Umbilical cord (tissue), 2 donors: ENCODE data around the gene GRIFIN. TPM values are rescaled to one million over a fixed set of nuclear protein-coding genes. Genes with fewer than 3 reads are reported as not detected.
"Not testable (repeated sequence)": the region's sequence is repeated elsewhere in the genome, so short reads cannot be mapped to it uniquely, and the experiment has no call there.

Source experiments
- DNase-seq: peaks from one replicate; pipeline ENCODE4 v3.0.0-alpha.2; 2015; ENCODE audit warnings: low spot score
- total RNA-seq: library from RNA; depleted of rRNA; stranded (reverse); fragments of >200 nt; gene quantifications from one replicate; pipeline ENCODE4 v1.2.3, GENCODE V29; 2014; ENCODE audit warnings: low replicate concordance; ENCODE audit not compliant: insufficient read depth

The GRIFIN gene
- total RNA-seq, 1 donor from 2014 or later, result not detected

DNA sequence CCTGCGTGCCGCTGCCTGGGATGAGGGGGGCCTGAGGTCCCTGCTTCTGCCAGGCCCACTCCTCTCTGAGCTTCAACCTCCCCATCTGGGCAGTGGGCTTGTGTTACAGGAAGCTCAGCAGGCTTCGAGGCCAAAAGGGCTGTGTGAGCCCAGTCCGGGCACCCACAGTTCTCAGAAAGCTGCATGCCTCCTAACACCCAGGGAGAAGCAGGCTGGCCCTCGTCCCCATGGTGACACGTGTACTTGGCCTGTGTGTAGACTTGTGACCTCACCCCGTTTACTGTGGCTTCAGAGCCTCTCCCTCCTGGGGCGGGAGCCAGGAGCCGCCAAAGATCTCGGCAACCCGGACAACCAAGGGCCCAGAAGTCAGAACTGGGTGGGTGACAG, 2.2 kb upstream of the GRIFIN start:
- no peak for DNase-seq

DNA sequence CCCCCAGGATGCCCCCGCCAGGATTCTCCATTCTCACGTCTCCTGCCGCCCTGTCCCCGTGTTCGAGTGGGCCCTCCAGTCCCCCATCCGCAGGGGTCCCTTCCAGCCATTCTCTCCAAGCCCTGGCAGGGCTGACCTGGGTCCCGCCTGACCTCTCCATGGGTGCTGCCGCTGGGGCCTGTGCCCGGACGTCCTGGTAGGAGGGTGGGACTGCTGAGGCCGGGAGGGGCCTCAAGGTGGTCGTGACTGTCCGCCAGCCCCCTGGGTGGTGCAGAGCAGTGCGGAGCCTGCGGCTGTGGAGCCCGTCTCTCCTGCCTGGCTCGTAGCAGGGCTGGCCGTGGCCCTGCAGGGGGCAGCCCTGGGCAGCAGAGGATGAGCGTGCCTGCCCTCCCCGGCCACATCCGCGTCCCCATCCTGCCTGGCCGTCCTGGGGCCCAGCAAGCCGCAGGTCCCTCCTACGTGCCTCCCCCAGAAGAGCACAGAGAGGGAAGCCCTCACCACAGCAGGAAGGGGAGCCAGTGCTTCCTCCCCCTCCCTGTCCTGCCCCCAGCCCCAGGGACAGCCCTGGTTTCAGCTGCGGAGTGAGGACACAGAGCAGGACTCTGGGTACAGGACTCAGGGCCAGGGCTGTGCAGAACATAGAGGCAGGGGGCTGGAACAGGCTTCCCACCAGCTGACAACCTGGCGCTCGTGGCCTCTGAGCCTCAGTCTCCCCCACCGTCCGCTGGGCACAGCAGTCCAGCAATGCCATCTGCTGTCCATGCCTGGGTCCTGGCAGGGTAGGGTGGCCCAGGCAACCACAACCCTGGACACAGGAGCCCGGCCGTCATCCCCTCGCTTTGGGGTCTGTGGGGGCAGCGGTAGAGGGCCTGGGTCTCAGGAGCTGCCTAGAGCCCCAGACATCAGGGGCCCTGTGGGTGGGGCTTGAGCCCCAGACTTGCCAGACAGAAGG, 1.5 kb upstream of the GRIFIN start:
- peak; percentile 44 for DNase-seq

DNA sequence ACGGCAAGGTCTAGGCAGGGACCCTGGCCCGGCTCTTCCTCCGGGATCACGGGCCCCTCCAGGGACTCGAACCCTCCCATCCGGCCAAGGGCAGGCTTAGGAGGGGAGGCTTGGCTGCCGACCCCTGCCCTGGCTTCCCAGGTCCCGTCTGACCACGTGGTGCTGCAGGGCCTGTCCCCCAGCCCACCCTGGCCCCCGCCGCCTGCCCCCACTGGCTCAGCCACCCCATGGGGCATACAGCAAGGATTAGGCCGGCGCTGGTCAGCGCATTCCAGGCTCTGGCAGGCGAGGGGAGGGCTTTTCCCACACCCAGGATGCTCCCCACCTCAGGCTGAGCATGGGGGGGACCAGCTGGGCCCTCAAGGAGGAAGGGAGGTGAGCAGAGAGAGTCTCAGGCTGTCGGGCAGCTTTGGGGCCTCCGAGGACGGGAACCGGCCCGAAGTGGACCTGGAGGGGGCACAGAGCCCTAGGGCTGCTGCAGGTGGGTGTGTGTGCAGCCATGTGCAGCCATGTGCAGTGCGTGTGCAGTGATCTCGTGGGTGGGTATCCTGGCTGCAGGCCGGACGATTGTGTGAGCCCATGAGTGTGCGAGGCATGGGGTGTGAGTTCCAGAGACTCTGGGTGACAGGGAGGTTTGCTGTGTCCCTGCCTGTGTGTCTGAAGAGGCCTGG, 713 bp upstream of the GRIFIN start:
- no peak for DNase-seq

DNA sequence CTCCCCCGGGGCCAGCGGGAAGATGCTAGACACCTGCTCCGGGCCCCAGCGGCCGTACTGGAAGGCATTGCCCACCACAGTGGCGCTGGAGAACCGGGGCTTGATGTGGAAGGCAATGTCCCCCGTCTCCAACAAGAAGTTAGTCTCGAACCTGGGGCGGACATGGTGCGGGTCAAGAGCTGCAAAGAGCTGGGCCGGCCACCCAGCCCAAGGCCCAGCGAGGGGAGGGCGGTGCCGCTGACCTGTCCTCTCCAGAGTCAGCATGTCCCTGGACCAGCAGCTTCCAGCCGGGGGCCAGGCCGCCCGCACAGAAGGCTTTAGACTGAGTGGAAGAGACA, 551 bp downstream of the GRIFIN start:
- no peak for DNase-seq

DNA sequence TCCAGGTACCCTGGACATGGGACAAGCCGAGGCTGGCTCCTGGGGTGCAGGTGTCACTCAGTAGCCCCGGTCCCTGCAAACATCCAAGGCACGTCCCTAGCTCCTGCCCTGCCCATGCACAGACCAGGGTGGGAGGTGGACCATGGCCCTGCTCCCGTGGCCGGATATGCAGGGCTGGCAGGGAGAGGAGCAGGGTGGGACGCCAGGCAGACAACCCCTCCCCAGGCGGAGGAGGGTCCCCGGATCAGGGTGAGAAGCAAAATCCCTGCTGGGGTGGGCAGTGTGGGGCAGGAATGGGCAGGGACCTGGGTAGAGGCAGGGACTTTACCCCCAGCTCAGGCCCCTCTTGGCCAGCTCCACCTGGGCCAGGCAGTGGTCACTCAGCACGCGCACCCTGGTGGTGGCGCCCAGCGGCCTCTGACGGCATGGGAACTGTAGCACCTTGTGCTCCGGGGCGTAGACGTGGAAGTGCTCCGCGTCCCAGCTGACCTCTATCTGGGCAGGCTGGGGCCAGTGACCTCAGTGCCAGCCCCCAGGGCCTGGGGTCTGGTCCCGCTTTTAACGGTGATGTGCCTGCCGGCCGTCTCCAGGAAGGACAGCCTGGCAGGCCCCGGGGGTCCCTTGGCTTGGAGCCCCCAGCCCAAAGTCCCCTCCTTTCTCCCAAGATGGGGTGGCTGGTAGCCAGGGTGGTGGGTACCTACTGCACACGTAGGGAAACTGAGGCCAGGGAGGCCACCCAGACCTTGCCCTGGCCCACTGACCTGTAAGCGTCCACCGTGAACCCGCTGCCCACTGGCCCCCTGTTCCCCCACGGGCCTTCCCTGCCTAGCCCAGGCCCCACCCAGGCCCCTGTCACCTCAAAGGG, 1.2 kb downstream of the GRIFIN start:
- DNase-seq, result no peak

DNA sequence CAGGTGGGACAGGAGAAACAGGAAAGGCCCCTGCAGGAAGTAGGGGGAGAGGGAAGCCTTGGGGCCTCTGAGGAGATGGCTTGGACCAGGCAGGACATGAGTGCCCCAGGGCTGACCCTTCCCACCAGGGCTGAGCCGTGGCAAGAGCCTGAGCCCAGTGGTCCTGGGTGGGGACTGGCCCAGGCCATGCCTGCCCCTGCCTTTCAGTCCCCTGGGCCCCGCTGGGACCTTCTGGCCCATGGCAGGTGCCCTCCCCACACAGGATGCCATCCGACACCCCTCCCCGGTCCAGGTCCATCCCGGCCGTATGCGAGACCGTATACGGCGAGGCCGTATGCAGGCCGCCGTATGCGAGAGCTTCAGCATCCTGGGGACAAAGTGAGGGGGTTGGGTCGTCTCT, 2.0 kb downstream of the GRIFIN start:
- no peak for DNase-seq

DNA sequence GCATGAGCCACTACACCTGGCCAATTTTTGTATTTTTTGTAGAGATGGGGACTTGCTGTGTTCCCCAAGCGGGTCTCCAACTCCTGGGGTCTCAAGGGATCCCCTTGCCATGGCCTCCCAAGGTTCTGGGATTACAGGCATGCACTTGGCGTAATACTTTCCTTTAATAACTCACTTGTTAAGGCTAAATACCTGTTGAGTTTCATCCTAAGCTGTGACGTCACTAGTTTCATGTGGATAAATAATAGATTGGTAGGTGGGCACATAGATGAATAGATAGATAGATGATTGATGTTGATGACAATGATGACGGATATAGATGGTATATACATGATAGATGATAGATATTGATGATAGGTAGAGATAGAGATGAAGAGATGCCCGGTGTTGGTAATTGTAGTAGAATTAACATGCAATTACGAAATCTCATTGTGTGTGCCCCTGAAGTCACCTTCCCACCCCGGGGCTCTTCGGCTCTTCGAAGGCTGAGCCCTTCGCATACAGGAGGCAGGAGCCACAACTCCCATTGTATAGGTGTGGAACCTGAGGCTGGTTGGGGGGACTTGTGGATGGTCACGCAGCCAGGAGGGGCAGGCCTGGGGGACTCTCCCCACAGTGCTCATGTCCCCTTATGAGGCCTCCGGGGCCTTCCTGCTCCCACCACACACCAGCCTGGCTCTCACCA, 2.6 kb downstream of the GRIFIN start:
- no peak for DNase-seq

DNA sequence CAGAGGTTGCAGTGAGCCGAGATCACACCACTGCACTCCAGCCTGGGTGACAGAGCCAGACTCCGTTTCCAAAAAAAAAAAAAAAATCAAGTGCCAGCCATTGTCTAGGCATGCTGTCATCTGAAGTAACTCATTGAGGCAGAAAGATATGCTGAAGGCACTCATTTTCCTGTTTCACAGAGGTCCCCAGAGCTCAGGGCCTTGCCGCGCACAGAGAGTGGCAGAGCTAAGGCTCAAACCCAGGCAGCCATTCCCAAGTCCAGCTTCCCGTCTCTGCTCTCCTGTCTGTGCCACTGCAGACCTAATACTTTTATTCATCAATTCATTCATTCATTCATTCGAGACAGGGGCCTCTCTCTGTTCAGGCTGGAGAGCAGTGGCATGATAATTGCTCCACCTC, 3.5 kb downstream of the GRIFIN start:
- DNase-seq, result no peak

DNA sequence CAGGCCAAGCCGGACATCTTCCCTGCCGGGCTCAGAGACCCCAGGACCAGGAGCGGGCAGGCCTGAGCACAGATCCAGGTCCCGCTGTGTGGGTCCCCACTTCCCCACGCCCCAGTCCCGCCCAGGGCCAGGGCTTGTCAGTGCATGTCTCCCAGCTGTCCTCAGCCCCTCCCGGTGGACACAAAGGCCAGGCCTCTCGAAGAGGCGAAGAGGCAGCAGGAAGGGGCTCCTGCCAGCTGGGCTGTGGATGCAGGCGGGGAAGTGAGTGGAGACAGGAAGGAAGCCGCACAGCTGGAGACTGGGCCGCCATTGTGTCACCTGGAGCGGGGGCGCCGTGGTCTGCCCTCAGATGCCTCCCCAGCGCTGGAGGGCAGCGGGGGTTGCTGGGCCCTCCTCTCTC, 4.8 kb downstream of the GRIFIN start:
- peak; percentile 40 for DNase-seq

DNA sequence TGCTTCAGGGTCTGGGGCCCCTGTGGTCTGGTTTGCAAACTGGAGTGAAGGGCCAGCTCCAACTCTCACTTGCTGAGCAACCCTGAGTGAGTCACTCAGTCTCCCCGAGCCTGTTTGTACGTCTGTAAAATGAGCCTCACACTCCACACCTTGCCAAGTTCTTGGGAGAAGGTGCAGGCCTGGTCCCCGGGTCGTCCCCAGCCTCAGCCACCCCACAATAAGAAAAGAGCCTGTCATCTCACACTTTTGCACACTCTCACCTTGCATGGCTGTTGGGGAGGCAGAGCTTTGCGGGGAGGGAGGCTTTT, 5.2 kb downstream of the GRIFIN start:
- DNase-seq, result no peak

DNA sequence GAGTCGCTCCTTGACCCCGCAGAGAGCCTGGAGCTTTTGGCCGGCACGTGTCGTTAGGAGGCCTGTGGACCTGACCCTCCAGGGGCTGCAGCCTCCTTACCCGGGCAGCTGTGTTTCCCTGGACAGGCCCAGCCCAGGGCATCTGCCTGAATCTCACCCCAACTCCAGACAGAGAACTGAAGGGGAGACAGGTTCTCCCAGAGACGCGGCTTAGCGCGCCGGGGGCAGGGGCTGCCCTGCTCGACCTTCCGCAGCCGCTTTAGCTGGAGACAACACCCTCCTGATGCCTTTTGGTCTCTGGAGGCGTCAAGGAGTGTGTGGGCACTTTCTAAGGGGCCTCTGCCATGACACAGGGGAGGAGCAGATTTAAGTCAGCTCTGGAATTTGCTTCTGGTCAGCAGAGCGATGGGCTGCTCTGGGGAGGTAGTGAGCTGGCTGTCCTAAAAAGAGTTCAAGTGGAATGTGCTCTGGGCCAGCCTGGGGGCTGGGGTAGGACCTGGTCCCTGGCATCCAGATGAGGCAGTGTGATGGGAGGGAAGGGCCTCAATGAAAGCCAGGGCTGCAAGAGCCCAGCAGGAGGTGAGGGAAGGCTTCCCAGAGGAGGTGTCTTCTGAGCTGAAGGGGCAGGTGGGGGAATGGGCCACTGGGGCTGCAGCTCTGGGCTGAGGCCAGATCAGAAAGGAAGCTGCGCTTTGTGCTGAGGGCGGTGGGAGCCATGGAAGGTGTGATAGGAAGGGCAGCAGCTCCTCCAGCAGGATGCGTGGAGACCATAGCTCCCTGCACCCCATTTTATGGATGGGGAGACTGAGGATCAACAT, 5.8 kb downstream of the GRIFIN start:
- DNase-seq, result no peak

DNA sequence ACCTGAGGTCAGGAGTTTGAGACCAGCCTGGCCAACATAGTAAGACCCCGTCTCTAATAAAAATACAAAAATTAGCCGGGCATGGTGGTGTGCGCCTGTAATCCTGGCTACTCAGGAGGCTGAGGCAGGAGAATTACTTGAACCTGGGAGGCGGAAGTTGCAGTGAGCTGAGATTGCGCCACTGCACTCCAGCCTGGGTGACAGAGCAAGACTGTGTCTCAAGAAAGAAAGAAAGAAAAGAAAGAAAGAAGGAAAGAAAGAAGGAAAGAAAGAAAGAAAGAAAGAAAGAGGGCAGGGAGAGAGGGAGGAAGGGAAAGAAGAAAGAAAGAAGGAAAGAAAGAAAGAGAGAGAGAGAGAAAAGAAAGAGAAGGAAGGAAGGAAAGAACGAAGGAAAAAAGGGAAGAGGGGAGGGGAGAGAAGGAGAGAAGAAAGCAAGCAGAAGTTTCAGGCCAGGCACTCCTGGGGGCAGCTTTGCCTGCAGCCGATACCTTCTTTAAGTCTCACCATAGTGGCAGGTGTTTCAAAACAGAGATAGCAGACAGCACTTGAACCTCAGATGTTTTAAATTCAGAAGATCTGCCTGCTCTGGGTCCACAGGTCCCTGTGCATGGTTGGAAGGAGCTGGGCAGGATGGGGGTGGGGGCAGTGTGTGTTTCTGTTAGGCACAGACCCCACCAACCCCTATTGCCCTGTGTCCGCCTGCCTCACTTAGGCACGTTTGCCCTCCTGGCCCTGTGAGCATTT, 6.6 kb downstream of the GRIFIN start:
- DNase-seq, result not testable (repeated sequence)

DNA sequence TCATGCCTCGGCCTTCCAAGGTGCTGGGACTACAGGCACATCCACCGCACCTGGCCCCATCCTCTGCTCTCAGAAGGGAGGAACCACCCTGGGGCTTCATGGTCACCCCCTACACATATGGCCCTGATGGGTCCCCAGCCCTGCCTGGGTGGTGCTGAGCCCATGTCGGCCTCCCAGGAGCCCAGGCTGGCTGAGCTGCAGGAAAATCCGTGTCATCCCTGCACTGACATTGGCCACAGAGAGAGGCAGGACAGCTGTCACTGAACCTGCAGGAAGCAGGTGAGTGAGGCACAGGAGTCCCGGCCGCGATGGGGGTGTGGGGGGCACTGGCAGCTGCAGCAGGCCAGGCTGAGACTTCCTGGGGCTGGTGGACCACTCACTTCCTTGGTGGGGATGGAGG, 8.0 kb downstream of the GRIFIN start:
- no peak for DNase-seq

DNA sequence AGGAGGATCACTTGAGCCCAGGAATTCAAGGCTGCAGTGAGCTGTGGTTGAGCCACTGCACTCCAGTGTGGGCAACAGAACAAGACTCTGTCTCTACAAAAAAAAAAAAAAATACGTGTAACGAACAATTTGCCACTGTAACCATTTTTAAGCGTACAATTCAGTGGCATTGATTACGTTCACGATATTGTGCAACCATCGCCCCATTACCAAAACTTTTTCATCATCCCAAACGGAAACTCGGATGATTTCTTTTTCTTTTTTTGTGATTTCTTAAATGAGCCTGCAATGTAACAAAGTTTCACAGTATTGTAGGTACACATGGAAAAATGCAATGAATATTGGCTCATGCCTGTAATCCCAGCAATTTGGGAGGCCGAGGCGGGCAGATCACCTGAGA, 9.5 kb downstream of the GRIFIN start:
- DNase-seq, result no peak

DNA sequence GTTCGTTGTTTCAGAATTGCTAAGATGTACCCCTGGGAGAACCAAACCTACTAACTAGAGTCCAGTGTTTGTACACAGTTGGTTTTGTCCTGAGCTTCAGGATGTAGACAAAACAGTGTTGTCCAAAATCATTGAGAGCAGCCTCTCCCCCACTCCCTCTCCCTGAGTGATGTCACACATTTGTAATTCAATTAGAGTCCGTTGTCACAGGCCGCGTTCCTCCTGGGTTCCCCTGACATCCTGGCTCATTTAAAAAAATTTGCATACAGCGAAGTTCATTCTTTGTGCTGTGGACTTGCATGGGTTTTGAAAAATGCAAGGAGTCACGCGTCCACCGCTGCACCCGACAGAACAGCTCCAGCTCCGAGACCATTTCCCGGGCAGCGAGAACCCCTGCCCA, 10.3 kb downstream of the GRIFIN start:
- DNase-seq, result no peak

DNA sequence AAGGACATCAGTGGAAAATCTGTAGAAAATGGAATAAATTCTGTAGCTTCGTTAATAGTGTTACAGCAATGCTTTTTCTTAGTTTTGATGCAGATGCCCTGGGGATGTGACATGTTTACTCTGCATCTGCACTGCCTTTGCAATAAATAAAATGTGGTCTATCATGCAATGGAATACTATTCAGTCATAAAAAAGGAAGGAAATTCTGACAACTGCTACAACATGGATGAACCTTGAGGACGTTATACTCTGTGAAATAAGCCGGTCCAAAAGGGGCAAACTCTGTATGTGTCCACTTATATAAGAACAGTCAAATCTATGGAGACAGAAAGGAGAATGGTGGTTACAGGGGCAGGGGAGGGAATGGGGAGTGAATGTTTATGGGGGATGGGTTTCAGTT, 13.5 kb downstream of the GRIFIN start:
- DNase-seq, result no peak

DNA sequence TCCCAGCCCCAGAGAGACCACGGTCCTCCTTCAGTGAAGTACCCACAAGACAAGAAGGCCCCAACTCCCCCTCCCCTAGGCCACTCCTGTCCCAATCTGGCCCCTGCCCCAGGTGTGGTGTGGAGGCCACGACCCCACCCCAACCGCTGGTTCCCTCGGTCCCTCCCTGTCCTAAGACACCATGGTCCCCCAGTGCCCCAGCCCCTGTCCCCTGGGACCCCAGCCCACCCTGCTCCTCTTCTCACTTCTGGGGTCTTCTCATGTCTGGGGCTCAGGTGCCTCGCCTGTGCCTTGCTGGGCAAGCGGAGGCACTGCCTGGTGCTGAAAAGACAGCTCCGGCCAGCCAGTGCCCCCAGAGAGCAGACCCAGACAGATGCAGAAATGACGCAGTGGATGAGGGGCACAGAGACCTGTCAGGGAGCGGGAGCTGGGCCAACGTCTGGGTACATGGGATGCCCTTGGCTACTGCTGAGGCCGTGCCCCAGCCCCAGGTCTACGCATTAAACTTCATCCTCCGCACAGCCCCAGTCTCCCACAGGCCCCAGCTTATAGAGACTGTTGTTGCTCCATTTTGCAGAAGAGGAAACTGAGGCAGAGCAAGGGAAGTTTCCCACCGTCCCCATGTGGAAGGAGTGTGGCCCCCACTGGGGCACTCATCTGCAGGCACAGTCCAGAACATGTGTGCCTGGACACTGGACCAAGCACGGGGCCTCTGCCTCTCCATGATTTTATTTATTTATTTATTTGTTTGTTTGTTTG, 14.8 kb downstream of the GRIFIN start:
- no peak for DNase-seq

DNA sequence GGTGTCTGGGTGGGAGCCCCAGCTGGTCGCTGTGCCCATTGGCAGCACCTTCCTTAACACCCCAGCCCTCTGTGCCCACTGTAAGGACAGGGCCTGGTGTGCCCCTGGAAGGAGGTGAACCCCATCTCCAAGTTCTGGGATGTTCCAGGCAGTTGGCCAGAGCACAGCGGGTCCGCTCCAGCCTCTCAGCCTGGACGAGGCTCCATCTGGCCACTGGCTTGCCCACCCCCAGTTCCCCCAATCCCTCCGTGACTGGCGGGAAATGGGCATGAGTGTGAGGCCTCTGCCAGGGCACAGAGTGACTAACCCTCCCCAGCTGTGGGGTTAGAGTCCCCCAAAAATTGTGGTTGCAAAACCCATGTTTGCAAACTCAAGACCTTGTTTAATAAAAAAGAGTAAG, 15.6 kb downstream of the GRIFIN start:
- no peak for DNase-seq

DNA sequence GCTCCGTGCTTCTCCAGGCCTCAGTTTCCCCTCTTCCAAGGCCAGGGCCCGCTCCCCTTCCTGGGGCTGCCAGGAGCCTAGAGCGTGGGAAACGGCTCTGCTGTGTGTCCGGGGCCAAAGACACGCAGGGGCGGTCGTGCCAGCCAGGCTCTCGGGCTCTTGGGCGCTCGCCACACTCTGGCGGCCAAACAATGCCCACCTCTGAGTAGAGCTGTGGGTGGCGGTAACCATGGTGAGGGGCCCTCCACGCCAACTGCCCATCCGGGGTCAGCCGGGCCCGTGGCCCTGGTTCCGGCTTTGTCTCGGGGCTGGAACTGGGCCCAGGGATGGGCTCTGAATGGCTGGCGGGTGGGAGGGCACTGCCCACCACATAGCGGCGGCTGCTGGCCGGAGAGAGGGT, 16.0 kb downstream of the GRIFIN start:
- DNase-seq, result no peak

DNA sequence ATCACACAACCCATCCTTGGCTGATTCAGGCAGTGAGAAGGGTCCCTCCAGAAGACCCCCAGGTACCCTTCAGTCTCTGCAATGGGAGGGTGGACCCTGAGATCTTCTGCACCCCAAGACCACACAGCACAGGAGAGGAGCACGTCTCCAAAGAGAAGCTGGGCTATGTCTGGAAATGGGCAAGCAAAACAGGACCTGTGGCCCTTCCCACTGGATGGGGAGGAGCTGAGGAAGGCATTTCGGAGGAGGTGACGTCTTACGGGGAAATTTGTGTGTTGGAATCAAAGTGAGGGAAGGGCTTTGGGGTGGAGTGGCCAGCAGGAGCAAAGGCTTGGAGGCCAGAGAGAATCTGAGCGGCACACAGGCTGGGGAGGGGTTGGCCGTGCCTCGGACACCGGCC, 16.5 kb downstream of the GRIFIN start:
- DNase-seq, result no peak
